SK-N-SH (cell line): Measurements from ENCODE around the gene VWC2L. TPM values are rescaled to one million over a fixed set of nuclear protein-coding genes. Genes with fewer than 3 reads are reported as not detected.

ENCODE experiments used
- CTCF ChIA-PET: fragments of 300-600, 350-600 bp; formaldehyde crosslinking; extraction: SDS; loops from one replicate; lab custom pipeline; 2021; lab: Yijun Ruan, JAX
- POLR2A ChIA-PET: fragments of 350-600 bp; sonication (Branson Sonifier 250); formaldehyde crosslinking; extraction: SDS; loops from one replicate; lab custom pipeline; 2020; ENCODE audit warnings: antibody characterized with exemption, inconsistent platforms; lab: Yijun Ruan, JAX
- DNase-seq: peaks from one replicate; pipeline ENCODE4 v3.0.0; 2012
- H2AFZ ChIP-seq: fragments of 200-600 bp; sonication (generic); 2 replicates; pipeline ENCODE4 v1.8.1; 2016; ENCODE audit warnings: antibody characterized with exemption, mild to moderate bottlenecking, low read depth
- H3F3A ChIP-seq: fragments of 200-600 bp; sonication (generic); replicated peaks from 2 replicates; pipeline ENCODE3; 2016; ENCODE audit warnings: antibody characterized with exemption, mild to moderate bottlenecking; ENCODE audit not compliant: insufficient read depth
- H3K27ac ChIP-seq, 2 experiments: fragments of 200-500 bp in 1 of 2; fragments of 200-600 bp in 1 of 2; sonication (Bioruptor generic) in 1 of 2; sonication (generic), shearing (Covaris generic) in 1 of 2; 2 replicates each; pipeline versions ENCODE4 v1.5.1 to v1.6.1; 2014 to 2016; ENCODE audit warnings: low read depth in 2 of 2, inconsistent platforms in 1 of 2, low read length in 1 of 2, mild to moderate bottlenecking in 1 of 2, mixed read lengths in 1 of 2
- H3K27me3 ChIP-seq: fragments of 200-600 bp; sonication (generic), shearing (Covaris generic); 2 replicates; pipeline ENCODE4 v1.6.1; 2016; ENCODE audit warnings: mixed run types; ENCODE audit not compliant: insufficient read depth
- H3K36me3 ChIP-seq, 2 experiments: fragments of 200-500 bp in 1 of 2; fragments of 200-600 bp in 1 of 2; sonication (Bioruptor generic) in 1 of 2; sonication (generic) in 1 of 2; replicated peaks in 1 of 2; 2 replicates each; pipeline versions ENCODE3 to v1.5.1; 2014 to 2016; ENCODE audit warnings: low read length in 1 of 2, mild to moderate bottlenecking in 1 of 2; ENCODE audit not compliant: insufficient read depth in 2 of 2, control insufficient read depth in 1 of 2
- H3K4me1 ChIP-seq, 2 experiments: fragments of 200-500 bp in 1 of 2; fragments of 200-600 bp in 1 of 2; sonication (Bioruptor generic) in 1 of 2; sonication (generic), shearing (Covaris generic) in 1 of 2; 2 replicates each; pipeline versions ENCODE4 v1.5.1 to v1.6.1; 2014 to 2016; ENCODE audit warnings: low read depth in 1 of 2, low read length in 1 of 2, mixed run types in 1 of 2; ENCODE audit not compliant: insufficient read depth in 2 of 2, control insufficient read depth in 1 of 2
- H3K4me2 ChIP-seq: fragments of 200-600 bp; sonication (generic), shearing (Covaris generic); 2 replicates; pipeline ENCODE4 v1.6.1; 2017; ENCODE audit warnings: mixed run types
- H3K4me3 ChIP-seq, 2 experiments: fragments of 200-500 bp in 1 of 2; fragments of 200-600 bp in 1 of 2; sonication (Bioruptor generic) in 1 of 2; sonication (generic), shearing (Covaris generic) in 1 of 2; 2 replicates each; pipeline versions ENCODE4 v1.5.1 to v1.8.1; 2014 to 2016; ENCODE audit warnings: low read depth in 2 of 2, inconsistent platforms in 1 of 2, low read length in 1 of 2, mild to moderate bottlenecking in 1 of 2, mixed read lengths in 1 of 2, moderate library complexity in 1 of 2
- H3K79me2 ChIP-seq: fragments of 200-600 bp; sonication (generic); 2 replicates; pipeline ENCODE4 v1.8.1; 2017; ENCODE audit warnings: mild to moderate bottlenecking; ENCODE audit not compliant: insufficient read depth
- H3K9ac ChIP-seq: fragments of 200-600 bp; sonication (generic); 2 replicates; pipeline ENCODE4 v1.6.1; 2017; ENCODE audit warnings: mixed run types
- H3K9me2 ChIP-seq: fragments of 200-600 bp; sonication (generic); 2 replicates; pipeline ENCODE4 v1.6.1; 2017; ENCODE audit warnings: mixed run types
- H3K9me3 ChIP-seq: fragments of 200-600 bp; sonication (generic); 2 replicates; pipeline ENCODE4 v1.6.1; 2017; ENCODE audit warnings: mixed run types, mild to moderate bottlenecking, moderate library complexity
- H4K20me1 ChIP-seq: fragments of 200-600 bp; sonication (generic); 2 replicates; pipeline ENCODE4 v1.6.1; 2017; ENCODE audit warnings: mild to moderate bottlenecking, mixed run types; ENCODE audit not compliant: insufficient read depth
- EP300 ChIP-seq, 2 experiments: IDR thresholded peaks; 2 replicates each; pipeline versions ENCODE4 v1.4.0 to v1.6.1; 2012; ENCODE audit warnings: borderline replicate concordance in 1 of 2, low read depth in 1 of 2, low read length in 1 of 2
- FOSL2 ChIP-seq: IDR thresholded peaks from 2 replicates; pipeline ENCODE4 v1.4.0; 2012; ENCODE audit warnings: low read depth, mild to moderate bottlenecking, moderate library complexity, borderline replicate concordance
- JUND ChIP-seq: IDR thresholded peaks from 2 replicates; pipeline ENCODE4 v1.4.0; 2012
- MXI1 ChIP-seq: IDR thresholded peaks from 2 replicates; pipeline ENCODE4 v1.6.1; 2012; ENCODE audit warnings: mild to moderate bottlenecking, low read depth, low read length, improper control_type of control experiment
- NFIC ChIP-seq: IDR thresholded peaks from 2 replicates; pipeline ENCODE4 v1.4.0; 2012; ENCODE audit warnings: borderline replicate concordance
- RCOR1 ChIP-seq: fragments of 150-350 bp; IDR thresholded peaks from 2 replicates; pipeline ENCODE4 v1.6.1; 2017; ENCODE audit warnings: antibody characterized with exemption, low read length
- TAF1 ChIP-seq: IDR thresholded peaks from 2 replicates; pipeline ENCODE4 v1.6.1; 2012; ENCODE audit warnings: low read depth, mild to moderate bottlenecking, low read length, moderate library complexity, borderline replicate concordance
- TCF12 ChIP-seq: IDR thresholded peaks from 2 replicates; pipeline ENCODE4 v1.4.0; 2012
- WGBS: methylation state at CpG from one replicate; pipeline ENCODE4 v1.1.6; 2017; ENCODE audit warnings: low lambda C conversion rate; 5-methylcytosine and 5-hydroxymethylcytosine counted together
- polyA plus RNA-seq, 3 experiments: library from polyadenylated mRNA; depleted of rRNA; stranded (reverse); fragments of >200 nt; gene quantifications; 2 replicates each; pipeline ENCODE4 v1.2.3, GENCODE V29; 2012
- TF ChIP-seq, protein P1 (sequence below): fragments of 200-600 bp; sonication (generic); IDR thresholded peaks from 2 replicates; pipeline ENCODE4 v1.6.1; 2017; ENCODE audit warnings: antibody characterized with exemption, mild to moderate bottlenecking, moderate library complexity
- TF ChIP-seq, protein P2 (sequence below): IDR thresholded peaks from 2 replicates; pipeline ENCODE4 v1.4.0; 2012; ENCODE audit warnings: low read depth, borderline replicate concordance
- TF ChIP-seq, protein P3 (sequence below): IDR thresholded peaks from 2 replicates; pipeline ENCODE4; 2012

Gene VWC2L
- polyA plus RNA-seq, 1 of the 3 experiments (the other 2 are of a cell fraction) = not detected

DNA sequence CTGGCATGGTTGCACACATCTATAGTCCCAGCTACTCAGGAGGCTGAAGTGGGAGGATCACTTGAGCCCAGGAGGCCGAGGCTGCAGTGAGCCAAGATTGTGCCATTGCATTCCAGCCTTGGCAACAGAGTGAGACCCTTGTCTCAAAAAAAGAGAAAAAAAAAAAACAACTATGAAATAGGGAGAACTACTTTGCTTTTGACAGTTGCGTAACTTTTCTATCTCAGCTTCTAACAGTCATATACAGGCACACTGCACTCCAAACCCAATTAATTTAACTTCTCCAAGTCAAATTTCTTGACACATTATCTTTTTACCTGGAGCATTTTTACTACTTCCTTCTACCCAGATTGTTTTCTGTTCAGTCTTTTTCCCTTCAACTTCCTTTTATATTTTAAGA is 24.1 kb upstream of the VWC2L start:
- POLR2A ChIA-PET = interaction anchor here (0.7 kb wide), 1 partner anchor 283 kb away, joined by 3 read pairs; no protein-coding TSS in a partner anchor
- CTCF ChIA-PET = interaction anchor here (1.4 kb wide), 1 partner anchor 77 kb away, joined by 4 read pairs; no protein-coding TSS in a partner anchor
- Histone ChIP-seq H3K36me3 (no peaks in the 10 kb centered on the region), H3K4me2 (no peak overlapping the region), H4K20me1 (no peaks in the 10 kb centered on the region), H2AFZ (no peak overlapping the region), H3K27me3 (no peaks in the 10 kb centered on the region), H3F3A (no peaks in the 10 kb centered on the region), H3K9me2 (no peaks in the 10 kb centered on the region), H3K9ac (no peak overlapping the region), H3K27ac (no peak overlapping the region), H3K79me2 (no peaks in the 10 kb centered on the region), H3K4me1 (no peaks in the 10 kb centered on the region), H3K9me3 (no peaks in the 10 kb centered on the region), H3K4me3 (no peak overlapping the region)
- 66% methylated on average over 2 of the region's 2 CpGs for WGBS
- DNase-seq = no peak
- TF ChIP-seq FOSL2 = no peak
- TF ChIP-seq, all 33 proteins: peak for 0

DNA sequence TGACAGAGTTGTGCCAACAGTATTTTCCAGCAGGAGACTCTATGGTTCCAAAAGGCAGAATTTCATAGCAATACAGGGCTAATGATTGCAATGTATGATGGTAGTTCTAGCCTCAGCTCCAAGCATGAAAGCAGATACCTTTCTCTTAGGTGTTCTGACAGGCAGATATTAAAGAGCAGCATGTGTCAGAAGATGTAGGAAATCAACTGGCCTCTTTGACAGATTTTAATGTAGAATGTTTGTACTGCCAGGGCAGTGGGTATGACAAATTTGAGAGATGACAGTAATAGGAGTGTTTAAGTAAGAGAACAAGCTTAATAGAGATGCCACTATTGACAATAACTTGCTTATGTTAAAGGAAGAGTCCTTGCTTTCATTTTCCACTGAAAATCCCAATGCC is 21.5 kb upstream of the VWC2L start:
- no peaks in the 10 kb centered on the region for H3K9me3 ChIP-seq
- no peaks in the 10 kb centered on the region for H3K4me1 ChIP-seq
- no peaks in the 10 kb centered on the region for H4K20me1 ChIP-seq
- no peak overlapping the region for H3K4me3 ChIP-seq
- no peaks in the 10 kb centered on the region for H3K36me3 ChIP-seq
- no peak for DNase-seq
- no peak overlapping the region for H3K9ac ChIP-seq
- TF ChIP-seq, protein P1, sequence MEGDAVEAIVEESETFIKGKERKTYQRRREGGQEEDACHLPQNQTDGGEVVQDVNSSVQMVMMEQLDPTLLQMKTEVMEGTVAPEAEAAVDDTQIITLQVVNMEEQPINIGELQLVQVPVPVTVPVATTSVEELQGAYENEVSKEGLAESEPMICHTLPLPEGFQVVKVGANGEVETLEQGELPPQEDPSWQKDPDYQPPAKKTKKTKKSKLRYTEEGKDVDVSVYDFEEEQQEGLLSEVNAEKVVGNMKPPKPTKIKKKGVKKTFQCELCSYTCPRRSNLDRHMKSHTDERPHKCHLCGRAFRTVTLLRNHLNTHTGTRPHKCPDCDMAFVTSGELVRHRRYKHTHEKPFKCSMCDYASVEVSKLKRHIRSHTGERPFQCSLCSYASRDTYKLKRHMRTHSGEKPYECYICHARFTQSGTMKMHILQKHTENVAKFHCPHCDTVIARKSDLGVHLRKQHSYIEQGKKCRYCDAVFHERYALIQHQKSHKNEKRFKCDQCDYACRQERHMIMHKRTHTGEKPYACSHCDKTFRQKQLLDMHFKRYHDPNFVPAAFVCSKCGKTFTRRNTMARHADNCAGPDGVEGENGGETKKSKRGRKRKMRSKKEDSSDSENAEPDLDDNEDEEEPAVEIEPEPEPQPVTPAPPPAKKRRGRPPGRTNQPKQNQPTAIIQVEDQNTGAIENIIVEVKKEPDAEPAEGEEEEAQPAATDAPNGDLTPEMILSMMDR = no peak
- TF ChIP-seq EP300 (IDR thresholded peaks at IDR 0.05; ENCODE audit: borderline replicate concordance in 1 of 2, low read depth in 1 of 2, low read length in 1 of 2) = no peak
- no peak for TF ChIP-seq TAF1
- TF ChIP-seq, protein P2, sequence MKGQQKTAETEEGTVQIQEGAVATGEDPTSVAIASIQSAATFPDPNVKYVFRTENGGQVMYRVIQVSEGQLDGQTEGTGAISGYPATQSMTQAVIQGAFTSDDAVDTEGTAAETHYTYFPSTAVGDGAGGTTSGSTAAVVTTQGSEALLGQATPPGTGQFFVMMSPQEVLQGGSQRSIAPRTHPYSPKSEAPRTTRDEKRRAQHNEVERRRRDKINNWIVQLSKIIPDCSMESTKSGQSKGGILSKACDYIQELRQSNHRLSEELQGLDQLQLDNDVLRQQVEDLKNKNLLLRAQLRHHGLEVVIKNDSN = no peak
- no peak for TF ChIP-seq TCF12
- no peak for TF ChIP-seq JUND
- TF ChIP-seq RCOR1 = no peak
- TF ChIP-seq, all 33 proteins: peak for 0
- Histone ChIP-seq H2AFZ (no peak overlapping the region), H3F3A (no peaks in the 10 kb centered on the region), H3K27ac (no peak overlapping the region), H3K79me2 (no peaks in the 10 kb centered on the region), H3K9me2 (no peaks in the 10 kb centered on the region), H3K27me3 (no peaks in the 10 kb centered on the region), H3K4me2 (no peak overlapping the region)
- CTCF ChIA-PET = no interaction called here
- POLR2A ChIA-PET = no interaction called here

DNA sequence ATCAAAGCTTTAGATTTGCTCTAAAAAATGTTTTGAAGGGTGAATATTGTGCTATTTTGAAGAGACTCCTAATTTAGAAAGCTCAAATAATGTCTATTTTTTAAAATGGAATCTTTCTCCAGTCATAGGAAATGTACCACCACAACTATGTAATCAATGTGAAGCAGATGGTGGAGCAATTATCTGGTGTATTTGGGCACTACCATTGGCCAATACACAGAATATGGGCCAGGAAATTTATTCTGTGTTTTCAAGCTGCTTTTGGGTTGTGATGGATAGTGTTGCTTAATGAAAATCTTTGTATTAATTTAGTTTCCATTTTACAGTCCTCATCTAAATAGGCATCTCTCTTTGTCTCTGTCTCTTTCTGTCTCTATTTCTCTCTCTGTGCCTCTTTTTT is 17.1 kb upstream of the VWC2L start:
- Histone ChIP-seq H3K27ac (no peak overlapping the region), H3K4me1 (no peaks in the 10 kb centered on the region), H3K4me2 (no peak overlapping the region), H3K27me3 (no peaks in the 10 kb centered on the region), H3K79me2 (no peaks in the 10 kb centered on the region), H3F3A (no peaks in the 10 kb centered on the region), H3K4me3 (no peak overlapping the region), H3K9me2 (no peaks in the 10 kb centered on the region), H3K9me3 (no peaks in the 10 kb centered on the region), H4K20me1 (no peaks in the 10 kb centered on the region), H2AFZ (no peak overlapping the region), H3K36me3 (no peaks in the 10 kb centered on the region), H3K9ac (no peak overlapping the region)
- ChIA-PET POLR2A (no interaction called here), CTCF (interaction anchor here (0.7 to 1.2 kb wide), 3 partner anchors 16 to 45 kb away, joined by 3 read pairs; partner anchors contain the start of gene VWC2L)
- DNase-seq = no peak
- TF ChIP-seq, protein P3, sequence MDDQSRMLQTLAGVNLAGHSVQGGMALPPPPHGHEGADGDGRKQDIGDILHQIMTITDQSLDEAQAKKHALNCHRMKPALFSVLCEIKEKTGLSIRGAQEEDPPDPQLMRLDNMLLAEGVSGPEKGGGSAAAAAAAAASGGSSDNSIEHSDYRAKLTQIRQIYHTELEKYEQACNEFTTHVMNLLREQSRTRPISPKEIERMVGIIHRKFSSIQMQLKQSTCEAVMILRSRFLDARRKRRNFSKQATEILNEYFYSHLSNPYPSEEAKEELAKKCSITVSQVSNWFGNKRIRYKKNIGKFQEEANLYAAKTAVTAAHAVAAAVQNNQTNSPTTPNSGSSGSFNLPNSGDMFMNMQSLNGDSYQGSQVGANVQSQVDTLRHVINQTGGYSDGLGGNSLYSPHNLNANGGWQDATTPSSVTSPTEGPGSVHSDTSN = no peak
- TF ChIP-seq JUND (no peak), NFIC (no peak), MXI1 (no peak)
- TF ChIP-seq, protein P2 = no peak
